HCT116 (cell line): ENCODE data around the gene SHANK1.

ENCODE experiments used
- ELF1 ChIP-seq: IDR thresholded peaks from 2 replicates; pipeline ENCODE4 v1.6.1; 2012; ENCODE audit warnings: low read depth, borderline replicate concordance
- EZH2 ChIP-seq: fragments of 200-600 bp; sonication (generic); IDR thresholded peaks from 2 replicates; pipeline ENCODE4 v1.6.1; 2017; ENCODE audit warnings: antibody characterized with exemption, mixed run types
- JUND ChIP-seq: IDR thresholded peaks from 2 replicates; pipeline ENCODE4 v1.6.1; 2012
- POLR2A ChIP-seq: IDR thresholded peaks from 2 replicates; pipeline ENCODE4 v1.7.0; 2011; ENCODE audit warnings: borderline replicate concordance; ENCODE audit not compliant: insufficient read depth, insufficient read length; ENCODE audit errors: extremely low read depth
- SP1 ChIP-seq: IDR thresholded peaks from 2 replicates; pipeline ENCODE4 v1.6.1; 2012; ENCODE audit warnings: low read depth
- SRF ChIP-seq: IDR thresholded peaks from 2 replicates; pipeline ENCODE4 v1.6.1; 2012; ENCODE audit warnings: low read depth
- TCF7L2 ChIP-seq: IDR thresholded peaks from 2 replicates; pipeline ENCODE4 v1.7.0; 2011; ENCODE audit warnings: borderline replicate concordance, inconsistent platforms; ENCODE audit not compliant: insufficient read depth, insufficient read length; ENCODE audit errors: extremely low read depth
- ZNF274 ChIP-seq: fragments of 200-500 bp; sonication (Bioruptor generic); IDR thresholded peaks from 2 replicates; pipeline ENCODE4 v1.6.1; 2014; ENCODE audit warnings: mild to moderate bottlenecking, low read depth, low read length, inconsistent platforms
- TF ChIP-seq, protein P1 (sequence below), 3 experiments: fragments of 200-600 bp in 1 of 3; sonication (generic) in 1 of 3; IDR thresholded peaks in 2 of 3; conservative IDR thresholded peaks in 1 of 3; 2 replicates each; pipeline ENCODE4 v1.5.1; 2012 to 2017; ENCODE audit warnings: low read depth in 2 of 3, low read length in 2 of 3, antibody characterized with exemption in 1 of 3, borderline replicate concordance in 1 of 3, control low read depth in 1 of 3, mild to moderate bottlenecking in 1 of 3, mixed read lengths in 1 of 3, mixed run types in 1 of 3, moderate library complexity in 1 of 3; ENCODE audit not compliant: insufficient read depth in 1 of 3
- TF ChIP-seq, protein P2 (sequence below): IDR thresholded peaks from 2 replicates; pipeline ENCODE4 v1.6.1; 2012

GRCh38 chr19:50644315-50644915 is 75.2 kb downstream of the SHANK1 start:
- no peak for TF ChIP-seq ELF1
- TF ChIP-seq, protein P1, sequence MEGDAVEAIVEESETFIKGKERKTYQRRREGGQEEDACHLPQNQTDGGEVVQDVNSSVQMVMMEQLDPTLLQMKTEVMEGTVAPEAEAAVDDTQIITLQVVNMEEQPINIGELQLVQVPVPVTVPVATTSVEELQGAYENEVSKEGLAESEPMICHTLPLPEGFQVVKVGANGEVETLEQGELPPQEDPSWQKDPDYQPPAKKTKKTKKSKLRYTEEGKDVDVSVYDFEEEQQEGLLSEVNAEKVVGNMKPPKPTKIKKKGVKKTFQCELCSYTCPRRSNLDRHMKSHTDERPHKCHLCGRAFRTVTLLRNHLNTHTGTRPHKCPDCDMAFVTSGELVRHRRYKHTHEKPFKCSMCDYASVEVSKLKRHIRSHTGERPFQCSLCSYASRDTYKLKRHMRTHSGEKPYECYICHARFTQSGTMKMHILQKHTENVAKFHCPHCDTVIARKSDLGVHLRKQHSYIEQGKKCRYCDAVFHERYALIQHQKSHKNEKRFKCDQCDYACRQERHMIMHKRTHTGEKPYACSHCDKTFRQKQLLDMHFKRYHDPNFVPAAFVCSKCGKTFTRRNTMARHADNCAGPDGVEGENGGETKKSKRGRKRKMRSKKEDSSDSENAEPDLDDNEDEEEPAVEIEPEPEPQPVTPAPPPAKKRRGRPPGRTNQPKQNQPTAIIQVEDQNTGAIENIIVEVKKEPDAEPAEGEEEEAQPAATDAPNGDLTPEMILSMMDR (IDR thresholded peaks at IDR 0.05 in 2 of 3, conservative IDR thresholded peaks at IDR 0.05 in 1 of 3; ENCODE audit: borderline replicate concordance in 1 of 3, insufficient read depth in 1 of 3, low read depth in 2 of 3, low read length in 2 of 3), result no peak
- TF ChIP-seq, protein P2, sequence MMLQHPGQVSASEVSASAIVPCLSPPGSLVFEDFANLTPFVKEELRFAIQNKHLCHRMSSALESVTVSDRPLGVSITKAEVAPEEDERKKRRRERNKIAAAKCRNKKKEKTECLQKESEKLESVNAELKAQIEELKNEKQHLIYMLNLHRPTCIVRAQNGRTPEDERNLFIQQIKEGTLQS, result no peak
- no peak for TF ChIP-seq SP1
- no peak for TF ChIP-seq TCF7L2
- TF ChIP-seq ZNF274, result no peak
- no peak for TF ChIP-seq EZH2
- no peak for TF ChIP-seq JUND
- no peak for TF ChIP-seq SRF
- TF ChIP-seq POLR2A, result no peak
